Measurements from ENCODE around the gene NUMB. TPM values are rescaled to one million over a fixed set of nuclear protein-coding genes. Genes with fewer than 3 reads are reported as not detected.

Gene NUMB
- total and polyA plus RNA-seq, 2 donors (not counting 3 experiments of a cell fraction or from before 2014, with no cell fraction given): 128 to 164 TPM

GRCh38 chr14:73394317-73394716 is 64.0 kb downstream of the NUMB start:
- H4K20me1 ChIP-seq (replicated peaks; ENCODE audit: control insufficient read depth, extremely low read depth, insufficient read depth, low read length): peaks cover 10% of the 10 kb centered on the region
- no peaks in the 10 kb centered on the region for H3K9me3 ChIP-seq (replicated peaks; ENCODE audit: control insufficient read depth, insufficient read depth, low read length)
- H3K9me1 ChIP-seq (replicated peaks; ENCODE audit: control insufficient read depth, extremely low read depth, insufficient read depth, low read length): no peaks in the 10 kb centered on the region
- H3K4me1 ChIP-seq (ENCODE audit: control insufficient read depth, extremely low read depth, insufficient read depth, low read length): no peaks in the 10 kb centered on the region
- H2AFZ ChIP-seq (ENCODE audit: low read depth, low read length): no peak overlapping the region
- BruUV-seq (replicated peaks): no TSS peak
- no peak overlapping the region for H3K27ac ChIP-seq (ENCODE audit: insufficient read depth, low read depth, low read length)
- dilution Hi-C loops (cut with MboI; ENCODE audit: extremely low pct_ligation_motif_present, low sequenced_read_pairs) (no loop called here), intact Hi-C loops (cut with micrococcal nuclease) (no loop called here)
- H3K4me3 ChIP-seq (replicated peaks in 1 of 3; ENCODE audit: insufficient read depth in 1 of 3, low read depth in 1 of 3, low read length in 3 of 3): no peak overlapping the region
- H3K79me2 ChIP-seq (ENCODE audit: control insufficient read depth, insufficient read depth, low read length): peaks cover 59% of the 10 kb centered on the region
- no peak overlapping the region for H3K4me2 ChIP-seq (ENCODE audit: insufficient read depth, low read length)
- ChIA-PET POLR2A (no interaction called here), CTCF (interaction anchor here (0.6 to 1.0 kb wide), 2 partner anchors 9 to 68 kb away, joined by 3 read pairs; no protein-coding TSS in a partner anchor)
- no peaks in the 10 kb centered on the region for H3K27me3 ChIP-seq (ENCODE audit: control insufficient read depth in 2 of 2, insufficient read depth in 2 of 2, low read length in 2 of 2)
- H3K9ac ChIP-seq (replicated peaks; ENCODE audit: extremely low read depth, insufficient read depth, low read length): no peak overlapping the region
- H3K36me3 ChIP-seq (ENCODE audit: control insufficient read depth in 2 of 2, extremely low read depth in 1 of 2, insufficient read depth in 2 of 2, low read length in 2 of 2): no peaks in the 10 kb centered on the region
- TF ChIP-seq POLR2A (IDR thresholded peaks at IDR 0.05; ENCODE audit: low read depth, low read length): no peak
- no peak for TF ChIP-seq FOS (IDR thresholded peaks at IDR 0.05; ENCODE audit: borderline replicate concordance, insufficient read depth, low read length)
- TF ChIP-seq JUN (IDR thresholded peaks at IDR 0.05; ENCODE audit: borderline replicate concordance, insufficient read depth, insufficient read length, low read depth): no peak
- TF ChIP-seq GATA2 (IDR thresholded peaks at IDR 0.05; ENCODE audit: insufficient read depth, insufficient read length, low read depth, low read length): no peak
- TF ChIP-seq POLR2AphosphoS5 (IDR thresholded peaks at IDR 0.05; ENCODE audit: insufficient read depth, low read depth, low read length): no peak
- TF ChIP-seq, protein P1, sequence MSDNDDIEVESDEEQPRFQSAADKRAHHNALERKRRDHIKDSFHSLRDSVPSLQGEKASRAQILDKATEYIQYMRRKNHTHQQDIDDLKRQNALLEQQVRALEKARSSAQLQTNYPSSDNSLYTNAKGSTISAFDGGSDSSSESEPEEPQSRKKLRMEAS (IDR thresholded peaks at IDR 0.05; ENCODE audit: insufficient read depth, insufficient read length): no peak
- no peak for TF ChIP-seq CTCF (IDR thresholded peaks at IDR 0.05; ENCODE audit: extremely low read depth in 1 of 2, insufficient read depth in 1 of 2, low read depth in 1 of 2, low read length in 2 of 2)
- TF ChIP-seq MYC (IDR thresholded peaks at IDR 0.05; ENCODE audit: low read depth, low read length): no peak
- no peak for TF ChIP-seq EZH2 (IDR thresholded peaks at IDR 0.05; ENCODE audit: borderline replicate concordance, low read depth, low read length, severe bottlenecking)
- no peak for FAIRE-seq
- DNase-seq (ENCODE audit: low read depth, low spot score): no peak

All from endothelial cell of umbilical vein (primary cell).